NCI-H2107 treated with DMSO at 0.1 percent for 48 hours (cell line): ENCODE data around the gene RAP1GAP2.
A peak's percentile ranks its signal among the peaks of the same experiment; 100 is the strongest.
"Not testable (repeated sequence)": the region's sequence is repeated elsewhere in the genome, so short reads cannot be mapped to it uniquely, and the experiment has no call there.

Experiments
- DNase-seq: peaks from one replicate; lab custom pipeline; 2025; ENCODE audit not compliant: unreplicated experiment; lab: John Stamatoyannopoulos, UW

The RAP1GAP2 gene

DNA sequence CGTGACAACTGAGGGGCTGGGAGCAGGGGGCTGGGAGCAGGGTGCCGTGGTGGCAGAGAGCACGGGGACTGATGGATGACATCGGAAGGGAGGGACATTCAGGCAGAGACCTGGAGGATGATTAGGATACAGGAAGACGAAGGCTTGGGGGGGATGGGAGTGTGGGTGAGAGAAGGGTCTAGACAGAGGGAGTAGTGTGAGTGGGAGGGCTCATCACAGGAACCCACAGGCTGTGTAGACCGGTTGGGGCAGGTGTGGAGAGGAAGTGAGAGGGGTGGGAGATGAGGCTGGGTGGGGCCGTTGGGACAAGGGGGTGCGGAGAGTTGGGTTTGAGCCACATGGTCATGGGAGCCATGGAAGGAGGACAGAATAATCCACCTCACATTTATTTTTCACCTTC, 83.8 kb downstream of the RAP1GAP2 start:
- DNase-seq, result no peak

DNA sequence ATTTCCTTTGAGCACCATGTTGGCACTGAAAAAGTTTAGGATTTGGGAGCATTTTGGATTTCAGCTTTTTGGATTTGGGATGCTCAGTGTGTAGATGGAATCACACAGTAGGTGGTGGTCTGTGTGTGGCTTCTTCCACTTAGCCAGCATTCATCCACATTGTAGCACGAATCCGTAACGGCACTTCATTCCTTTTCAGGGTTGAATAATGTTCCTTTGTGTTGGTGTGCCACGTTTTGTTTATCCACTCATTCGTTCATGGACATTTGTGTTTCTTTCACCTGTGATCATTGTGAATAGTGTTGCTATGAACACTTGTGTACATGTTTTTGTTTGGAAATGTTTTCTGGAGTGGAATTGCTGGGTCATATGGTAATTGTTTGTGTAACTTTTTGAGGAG, 85.1 kb downstream of the RAP1GAP2 start:
- no peak for DNase-seq

DNA sequence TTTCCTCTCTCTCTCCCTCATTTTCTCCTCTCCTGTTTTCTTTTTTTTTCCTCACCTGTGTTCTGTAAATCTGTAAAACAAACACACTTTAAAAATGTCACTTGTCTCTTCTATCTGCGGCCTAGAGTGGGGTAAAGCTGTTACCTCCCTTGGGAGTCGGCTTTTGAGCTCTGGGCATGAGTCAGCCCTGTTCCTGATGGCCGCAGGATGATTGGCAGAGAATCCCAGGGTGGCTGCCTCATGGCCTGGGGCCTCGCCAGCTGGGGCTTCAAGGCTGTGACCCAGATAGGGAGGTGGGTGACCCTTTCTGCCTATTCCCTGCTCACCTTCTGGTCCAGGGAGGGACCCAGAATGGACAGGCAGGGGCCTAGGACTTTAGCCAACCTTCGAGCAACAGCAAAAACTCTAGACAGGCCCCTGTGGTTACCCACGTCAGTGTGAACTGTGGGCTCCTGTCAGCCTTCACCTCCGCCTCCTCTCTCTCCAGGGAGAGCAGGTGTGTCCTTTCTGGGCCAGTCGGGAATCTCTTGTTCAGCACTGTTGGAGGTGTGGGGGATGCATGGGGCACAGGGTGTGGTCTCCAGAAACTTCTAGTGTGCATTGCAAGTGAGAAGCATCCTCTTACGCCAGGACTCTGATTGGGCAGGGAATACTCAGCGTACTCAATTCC, 87.4 kb downstream of the RAP1GAP2 start:
- DNase-seq, result peak; percentile 75

DNA sequence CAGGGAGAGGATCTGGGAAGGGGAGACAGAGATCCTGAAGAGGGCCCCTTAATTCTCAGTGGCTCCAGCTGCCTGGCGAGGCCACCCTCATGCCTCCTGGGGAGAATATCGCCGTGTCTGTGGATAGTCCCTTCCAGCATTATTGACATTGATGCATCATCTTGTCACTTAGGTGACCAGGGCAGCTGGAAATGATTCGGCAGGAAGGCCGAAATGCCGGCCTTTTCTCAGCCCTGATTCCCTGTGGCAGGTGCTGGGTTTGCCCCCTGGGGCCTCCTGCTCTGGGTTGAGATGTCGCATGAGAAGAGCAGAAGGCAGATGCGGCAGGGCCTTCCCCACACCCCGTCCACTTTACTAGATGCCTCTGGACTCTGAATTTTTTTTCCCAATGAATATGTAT, 89.5 kb downstream of the RAP1GAP2 start:
- DNase-seq, result no peak

DNA sequence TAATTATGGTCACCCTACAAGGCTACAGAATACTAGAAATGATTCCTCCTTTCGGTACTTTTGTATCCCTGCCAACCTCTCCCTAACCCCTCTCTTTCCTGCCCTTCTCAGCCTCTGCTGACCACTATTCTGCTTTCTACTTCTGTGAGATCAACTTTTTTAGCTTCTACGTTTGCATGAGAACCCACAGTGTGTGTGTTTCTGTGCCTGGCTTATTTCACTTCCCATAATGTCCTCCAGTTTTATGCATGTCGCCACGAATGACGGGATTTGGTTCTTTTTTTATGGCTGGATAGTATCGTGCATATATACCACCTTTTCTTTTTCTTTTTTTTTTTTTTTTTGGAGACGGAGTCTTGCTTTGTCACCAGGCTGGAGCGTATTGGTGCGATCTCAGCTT, 92.1 kb downstream of the RAP1GAP2 start:
- no peak for DNase-seq

DNA sequence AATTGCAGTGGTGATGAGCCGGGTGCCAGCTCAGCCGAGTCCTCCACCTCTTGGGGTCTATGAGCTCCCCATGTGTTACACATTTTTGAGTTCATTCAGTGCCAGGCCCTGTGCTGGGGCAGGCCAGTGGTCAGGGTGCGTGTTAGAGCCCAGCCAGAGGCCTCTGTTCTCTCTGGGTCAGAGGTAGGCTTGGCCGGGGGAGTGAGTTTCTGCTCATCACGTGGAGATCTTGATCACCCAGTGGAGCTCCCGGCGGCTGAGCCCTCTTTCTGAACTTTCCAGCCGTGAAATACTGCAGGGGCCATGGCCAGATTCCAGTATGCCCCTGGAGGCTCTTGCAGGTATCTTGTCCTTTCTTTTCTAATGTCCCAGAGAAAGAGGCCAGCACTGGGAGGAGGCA, 93.0 kb downstream of the RAP1GAP2 start:
- DNase-seq, result no peak

DNA sequence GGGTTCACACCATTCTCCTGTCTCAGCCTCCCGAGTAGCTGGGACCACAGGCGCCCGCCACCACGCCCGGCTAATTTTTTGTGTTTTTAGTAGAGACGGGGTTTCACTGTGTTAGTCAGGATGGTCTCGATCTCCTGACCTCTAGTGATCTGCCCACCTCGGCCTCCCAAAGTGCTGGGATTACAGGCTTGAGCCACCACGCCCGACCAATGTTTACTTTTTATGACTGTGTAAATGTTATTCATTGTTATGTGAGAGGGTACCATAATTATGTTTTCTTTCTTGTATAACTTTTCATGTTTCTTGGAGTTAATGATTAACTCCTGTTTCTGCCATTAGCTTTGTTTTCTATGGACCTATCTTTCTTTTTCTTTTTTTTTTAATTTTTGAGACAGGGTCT, 94.5 kb downstream of the RAP1GAP2 start:
- not testable (repeated sequence) for DNase-seq

DNA sequence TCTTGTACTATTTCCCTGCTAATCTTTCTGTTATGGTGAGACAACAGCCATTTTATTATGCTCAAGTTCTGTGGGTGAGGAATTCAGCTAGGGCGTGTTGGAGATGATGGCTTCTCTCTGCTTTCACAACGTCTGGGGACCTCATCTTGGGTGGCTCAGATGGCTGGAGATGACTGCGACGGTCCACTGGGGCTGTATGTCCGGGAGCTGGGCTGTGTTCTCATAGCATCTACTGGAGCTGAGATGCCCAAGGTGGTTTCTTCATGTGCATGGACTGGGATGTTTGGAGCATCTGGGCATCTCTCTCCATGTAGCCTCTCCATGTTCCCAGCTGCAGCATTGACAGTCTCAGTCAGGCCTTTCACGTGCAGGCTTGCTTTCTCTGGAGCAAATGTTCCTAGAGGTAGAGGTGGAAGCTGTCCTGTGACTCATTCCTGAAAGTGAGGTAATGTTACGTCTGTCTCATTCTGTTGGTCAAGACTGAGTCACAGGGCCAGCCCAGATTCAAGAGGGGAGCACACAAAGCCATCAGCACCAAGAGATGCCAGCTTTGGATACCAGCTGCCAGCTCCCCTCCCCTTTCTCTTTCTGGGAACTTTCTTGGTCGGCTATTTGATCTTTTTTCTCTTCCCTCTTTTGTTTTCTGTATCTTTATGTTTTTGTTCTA, 96.2 kb downstream of the RAP1GAP2 start:
- DNase-seq, result peak; percentile 53

DNA sequence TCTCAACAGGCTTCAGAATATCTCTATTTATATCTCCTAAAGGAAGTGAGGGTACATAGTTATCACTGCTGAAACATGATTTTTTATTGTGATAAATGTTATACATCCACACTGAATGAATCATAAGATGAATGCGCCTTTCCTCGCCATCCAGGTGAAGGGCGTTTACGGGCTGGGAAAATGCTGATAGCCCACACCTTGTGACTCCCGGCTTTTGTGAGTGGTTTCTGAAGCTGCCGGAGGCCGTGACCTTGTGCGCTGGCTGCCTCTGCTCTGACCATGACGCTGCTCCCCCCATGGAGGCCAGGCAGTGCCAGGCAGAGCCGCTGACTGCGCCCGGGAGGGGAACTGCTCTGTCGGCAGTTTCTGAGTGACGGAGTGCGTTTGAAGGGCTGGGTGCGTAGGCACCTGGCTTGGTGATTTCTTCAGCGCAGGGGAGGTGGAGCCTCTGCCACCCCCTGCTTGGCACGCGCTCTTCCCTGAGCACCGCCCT, 97.2 kb downstream of the RAP1GAP2 start:
- no peak for DNase-seq

DNA sequence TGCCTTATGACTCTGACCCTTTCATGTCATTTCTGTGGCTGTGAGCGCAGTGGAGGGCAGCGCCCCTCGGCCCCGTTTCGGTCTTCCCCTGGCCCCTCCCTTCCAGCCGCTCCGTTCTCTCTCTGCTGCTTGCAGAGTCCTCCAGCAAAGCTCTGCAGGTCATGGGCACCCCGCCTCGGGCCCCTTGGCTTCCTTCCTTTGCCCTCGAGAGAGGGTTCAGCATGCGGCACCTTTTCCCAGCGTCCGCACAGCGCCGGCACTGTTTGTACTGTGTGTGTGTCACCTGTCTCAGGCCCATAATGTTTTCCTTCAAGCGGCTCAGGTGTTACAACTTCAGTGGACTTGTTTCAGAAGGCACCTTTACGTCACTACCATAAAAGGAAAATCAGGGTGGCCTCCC, 98.5 kb downstream of the RAP1GAP2 start:
- no peak for DNase-seq

DNA sequence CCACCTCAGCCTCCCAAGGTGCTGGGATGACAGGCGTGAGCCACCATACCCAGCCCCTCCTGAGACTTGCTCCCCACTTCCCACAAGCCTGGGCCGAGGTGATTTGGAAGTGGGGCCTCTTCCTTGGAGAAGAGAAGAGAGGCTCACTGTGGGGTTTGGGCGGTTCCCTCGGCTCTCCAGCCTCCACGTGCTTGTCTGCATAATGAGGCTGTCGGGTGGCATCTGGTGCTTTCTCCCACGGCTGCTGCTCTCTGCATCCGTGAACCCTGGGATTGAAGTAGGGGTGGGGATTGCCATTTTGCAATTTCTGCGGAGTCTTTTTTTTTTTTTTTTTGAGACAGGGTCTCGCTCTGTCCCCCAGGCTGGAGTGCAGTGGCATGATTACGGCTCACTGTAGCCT, 101.4 kb downstream of the RAP1GAP2 start:
- DNase-seq, result no peak

DNA sequence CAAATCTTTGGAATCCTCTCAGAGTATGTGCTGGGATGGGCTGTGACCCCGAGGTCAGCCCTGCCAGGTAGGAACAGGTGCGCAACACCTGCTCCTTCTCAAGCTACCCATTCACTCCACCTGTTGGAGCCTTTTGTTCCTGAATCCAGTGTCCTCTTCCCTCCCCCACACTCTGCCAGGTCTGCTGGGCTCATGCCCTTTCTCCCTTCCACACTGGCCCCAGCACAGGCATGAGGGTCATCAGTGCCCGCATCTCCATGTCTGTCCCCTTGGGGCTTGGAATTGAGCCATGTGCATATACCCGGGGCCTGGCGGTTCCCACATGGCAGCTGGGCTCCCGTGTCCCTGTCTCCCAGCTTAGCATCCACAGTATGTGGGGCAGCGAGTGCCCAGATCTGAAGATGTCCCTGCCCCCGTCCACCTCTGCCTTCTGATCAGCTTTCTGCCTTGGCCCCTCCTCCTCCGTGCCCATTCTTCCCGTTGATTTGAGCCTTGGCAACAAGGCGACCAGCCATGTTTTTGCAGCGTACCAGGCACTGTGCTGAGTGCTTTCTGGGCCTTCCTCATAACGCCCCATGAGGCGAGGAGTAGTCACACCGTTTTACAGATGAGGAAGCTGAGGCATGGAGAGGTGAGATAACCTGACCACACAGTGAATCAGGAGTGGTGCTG, 102.2 kb downstream of the RAP1GAP2 start:
- peak; percentile 49 for DNase-seq

DNA sequence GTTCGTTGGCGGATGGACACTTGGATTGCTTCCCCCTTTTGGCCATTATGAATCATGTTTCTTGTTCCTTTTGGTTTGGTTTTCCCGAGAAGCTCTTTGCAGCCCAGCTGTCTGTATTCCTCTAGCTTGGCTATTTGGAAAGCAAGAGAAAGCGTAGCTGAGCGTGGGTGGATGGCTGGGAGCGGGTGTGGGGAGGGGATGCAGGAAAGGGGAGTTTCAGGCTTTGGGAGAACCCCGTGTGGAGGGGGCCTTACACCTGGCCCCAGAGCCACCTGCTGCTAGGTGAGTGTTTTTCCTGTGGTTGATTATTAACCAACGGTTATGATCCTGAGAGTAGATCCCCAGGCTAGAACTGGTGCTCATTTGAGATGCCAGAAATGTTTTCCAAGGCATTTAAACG, 103.7 kb downstream of the RAP1GAP2 start:
- DNase-seq, result peak; percentile 77

DNA sequence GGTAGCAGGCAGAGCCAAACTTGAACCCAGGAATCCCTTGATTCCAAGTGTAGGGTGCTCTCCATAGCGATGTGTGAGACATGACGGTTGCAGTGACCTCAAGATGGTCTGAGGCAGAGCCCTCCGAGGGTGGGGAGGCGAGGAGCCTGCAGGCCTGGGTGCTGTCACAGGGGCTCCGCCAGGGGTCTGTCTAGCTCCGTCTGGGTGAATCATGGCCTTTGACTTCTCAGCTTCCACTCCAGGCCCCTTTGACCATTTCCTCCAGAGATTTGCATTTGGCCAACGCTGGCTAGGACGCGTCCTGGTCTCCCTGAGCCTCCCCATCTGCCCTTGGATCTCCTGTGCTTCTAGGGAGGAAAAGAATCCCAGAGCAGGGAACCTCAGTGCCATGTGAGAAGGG, 104.6 kb downstream of the RAP1GAP2 start:
- no peak for DNase-seq

DNA sequence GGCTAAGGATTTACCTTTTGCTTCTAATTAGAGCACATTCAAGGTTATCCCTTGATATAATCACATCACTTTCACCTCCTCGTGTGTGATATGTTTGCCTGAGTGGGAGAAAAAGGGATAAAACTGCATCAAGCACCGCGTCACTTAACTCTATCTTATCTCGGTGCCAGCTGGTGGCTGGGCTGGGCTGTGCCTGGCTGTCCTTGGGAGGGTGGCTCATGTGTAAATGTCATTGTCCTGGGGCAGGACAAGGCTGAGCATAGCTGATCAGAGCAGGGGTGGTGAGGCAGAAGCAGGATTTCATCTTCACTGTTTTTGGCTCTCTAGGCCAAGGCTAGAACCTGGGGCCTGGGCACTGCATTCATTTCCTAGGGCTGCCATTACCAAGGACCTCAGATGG, 105.3 kb downstream of the RAP1GAP2 start:
- DNase-seq, result no peak

DNA sequence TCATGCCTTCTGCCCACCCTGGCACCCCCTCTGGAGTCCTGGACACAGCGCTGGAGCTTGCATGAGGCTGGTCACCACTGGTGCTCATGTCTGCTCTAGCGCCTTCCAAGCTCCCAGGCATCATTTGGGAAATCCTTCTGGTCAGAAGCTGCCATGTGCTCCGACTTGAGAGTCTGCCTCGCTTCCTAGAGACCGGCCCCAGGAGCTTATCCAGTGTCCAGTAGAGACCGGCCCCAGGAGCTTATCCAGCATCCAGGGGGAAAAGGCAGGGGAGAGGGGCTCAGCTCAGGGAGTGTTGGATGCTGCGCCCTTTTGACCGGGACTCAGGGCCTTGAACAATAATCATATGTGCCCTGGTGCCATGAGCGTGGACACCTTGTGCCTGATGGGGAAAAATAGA, 106.3 kb downstream of the RAP1GAP2 start:
- no peak for DNase-seq

DNA sequence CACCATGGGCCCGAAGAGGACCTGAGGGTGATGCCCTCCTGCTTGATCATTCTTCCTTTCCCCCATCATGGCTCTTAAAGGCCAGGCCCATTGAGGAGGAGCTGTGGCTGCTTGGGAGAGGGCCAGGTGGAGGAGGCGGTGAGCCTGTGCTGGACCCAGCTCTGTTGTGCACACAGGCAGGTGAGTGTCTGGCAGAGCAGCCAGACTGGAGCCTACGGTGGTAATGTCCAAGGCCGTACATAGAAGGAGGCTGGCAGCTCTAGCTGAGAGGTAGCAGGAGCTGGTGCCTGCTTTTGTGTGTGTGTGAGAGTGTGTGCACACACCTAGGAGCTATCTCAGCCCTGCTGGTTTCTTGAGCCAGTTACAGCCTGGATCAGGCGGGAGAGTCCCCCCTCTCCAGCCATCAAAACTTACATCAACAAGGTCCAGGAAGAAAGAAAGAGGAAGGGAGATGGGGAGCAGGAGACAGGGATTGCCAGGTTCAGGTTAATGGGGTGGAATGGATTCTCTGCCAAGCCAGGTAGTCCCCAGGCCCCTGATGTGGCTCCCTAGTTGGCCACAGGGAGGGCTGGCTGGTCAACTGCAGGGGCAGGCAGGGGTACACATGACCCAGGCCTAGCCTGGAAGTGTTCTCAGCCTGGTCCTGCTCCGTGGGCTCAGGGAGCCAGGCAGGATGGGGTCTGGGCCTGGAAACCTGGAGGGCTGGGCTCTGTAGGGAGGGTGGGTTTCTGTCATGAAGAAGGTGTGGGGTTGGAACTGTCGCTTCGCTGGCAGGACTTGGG, 107.1 kb downstream of the RAP1GAP2 start:
- DNase-seq, result peak; percentile 31

DNA sequence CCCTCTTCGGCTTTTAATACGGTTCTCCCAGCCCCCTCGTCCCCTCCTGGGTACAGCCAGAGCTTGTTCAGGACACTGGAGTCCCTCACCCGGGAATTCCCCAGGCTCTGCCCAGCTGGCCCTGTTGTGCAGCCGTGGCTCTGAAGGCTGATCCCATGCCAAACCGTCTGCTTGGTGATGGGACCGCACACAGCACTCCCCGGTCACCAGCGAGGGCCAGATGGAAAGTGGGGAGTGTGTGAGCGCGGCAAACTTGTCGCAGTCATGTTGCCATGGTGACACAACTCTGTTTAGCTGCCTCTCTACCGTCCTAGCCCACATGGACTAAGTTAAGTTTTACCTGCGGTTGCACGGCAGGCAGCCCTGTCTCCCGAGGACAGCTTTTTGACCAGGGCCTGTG, 107.9 kb downstream of the RAP1GAP2 start:
- DNase-seq, result peak; percentile 35

DNA sequence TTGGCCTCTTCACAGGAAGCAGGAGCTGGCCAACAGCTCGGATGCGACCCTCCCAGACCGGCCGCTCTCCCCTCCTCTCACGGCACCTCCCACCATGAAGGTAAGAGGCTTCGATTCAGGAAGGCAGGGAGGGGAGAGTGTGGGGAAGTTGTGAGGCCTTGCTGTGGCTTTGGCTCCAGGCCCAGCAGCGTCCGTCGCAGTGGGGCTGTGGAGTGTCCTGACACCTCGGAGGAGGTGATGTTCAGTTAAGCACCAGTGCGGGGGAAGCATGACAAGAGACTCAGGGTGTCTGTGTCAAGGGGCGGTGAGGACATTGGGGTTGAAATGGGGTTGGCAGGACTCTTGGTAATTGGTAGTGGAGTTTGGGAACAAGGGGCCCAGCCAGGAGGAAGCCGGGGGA, 109.0 kb downstream of the RAP1GAP2 start:
- no peak for DNase-seq

DNA sequence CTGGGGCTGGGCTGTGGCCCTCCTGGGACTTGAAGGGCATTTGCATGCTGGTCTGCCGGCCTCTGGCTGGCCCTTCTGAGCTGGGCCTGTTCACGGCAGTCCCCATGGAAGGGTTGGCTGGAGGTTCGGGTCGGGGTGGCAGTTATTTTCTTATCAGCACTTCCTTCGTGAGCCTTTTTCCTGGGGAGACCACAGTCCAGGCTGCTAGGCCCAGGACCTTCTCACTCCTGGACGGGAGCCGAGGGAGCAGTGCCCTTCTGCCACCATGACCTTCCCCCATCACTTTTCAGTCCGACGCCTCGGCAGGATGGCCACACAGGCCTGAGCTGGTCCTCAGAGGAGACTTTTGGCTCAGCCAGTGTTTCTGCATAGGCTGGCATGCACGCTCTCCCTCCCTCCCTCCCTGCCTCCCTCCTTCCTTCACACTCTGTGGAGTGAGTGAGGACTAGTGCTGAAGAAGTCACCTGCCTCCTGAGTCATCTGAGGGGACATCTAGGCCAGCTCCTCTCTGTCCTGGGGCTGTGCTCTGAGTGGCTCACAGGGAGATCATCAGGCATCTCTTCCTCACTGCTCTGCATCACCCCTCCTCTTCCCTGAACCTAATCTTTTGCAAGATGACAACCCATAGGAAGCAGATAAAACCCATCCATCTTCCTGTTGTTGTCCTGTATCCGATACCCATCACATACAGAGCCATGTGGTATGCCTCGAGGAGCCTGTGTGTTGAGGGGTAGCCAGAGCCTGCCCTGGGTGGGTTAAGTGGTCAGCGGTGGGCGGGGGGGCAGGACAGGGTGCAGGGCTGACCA, 109.7 kb downstream of the RAP1GAP2 start:
- DNase-seq, result no peak

DNA sequence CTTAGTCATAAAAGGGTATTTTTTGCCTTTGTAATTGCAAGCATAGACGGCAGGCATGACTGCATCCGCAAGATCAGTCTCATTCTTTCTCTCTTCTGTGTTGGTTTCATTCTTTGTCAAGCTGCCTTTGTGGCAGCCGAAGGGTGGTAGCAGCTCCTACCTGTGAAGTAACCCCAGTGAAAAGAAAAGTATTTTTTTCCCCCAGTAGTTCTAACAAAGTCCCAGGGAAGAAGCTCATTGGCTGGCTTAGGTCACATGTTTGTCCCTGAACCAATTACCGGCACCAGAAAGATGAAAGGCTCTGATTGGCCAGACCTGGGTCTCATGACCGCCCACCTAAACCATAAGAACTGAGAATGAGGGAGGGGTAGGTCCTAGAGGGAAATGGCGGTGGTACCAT, 110.7 kb downstream of the RAP1GAP2 start:
- DNase-seq, result no peak
